SH-SY5Y (cell line): ENCODE results near the gene ARMC2.

ENCODE experiments used
- GATA2 ChIP-seq: IDR thresholded peaks from 2 replicates; pipeline ENCODE4 v1.6.1; 2011; ENCODE audit warnings: mild to moderate bottlenecking, low read depth, low read length
- GATA3 ChIP-seq: IDR thresholded peaks from 2 replicates; pipeline ENCODE4 v1.6.1; 2011; ENCODE audit warnings: low read depth, mild to moderate bottlenecking, low read length, moderate library complexity

- TF ChIP-seq GATA2: no peak
- no peak for TF ChIP-seq GATA3
Observed at GRCh38 chr6:108877046-108877751, 29.0 kb downstream of the ARMC2 start.
